ENCODE results near the gene AMZ2.

GRCh38 chr17:68246271-68247028 lies 1.4 kb upstream of the AMZ2 start:
- no peak for TF ChIP-seq CTCF (IDR thresholded peaks at IDR 0.05)
- TF ChIP-seq POLR2A (IDR thresholded peaks at IDR 0.05): no peak

Measured in uterus (tissue), 2 donors.